ENCODE results near the gene POLD1.
"Not testable (repeated sequence)": the region's sequence is repeated elsewhere in the genome, so short reads cannot be mapped to it uniquely, and the experiment has no call there.

The POLD1 gene

DNA sequence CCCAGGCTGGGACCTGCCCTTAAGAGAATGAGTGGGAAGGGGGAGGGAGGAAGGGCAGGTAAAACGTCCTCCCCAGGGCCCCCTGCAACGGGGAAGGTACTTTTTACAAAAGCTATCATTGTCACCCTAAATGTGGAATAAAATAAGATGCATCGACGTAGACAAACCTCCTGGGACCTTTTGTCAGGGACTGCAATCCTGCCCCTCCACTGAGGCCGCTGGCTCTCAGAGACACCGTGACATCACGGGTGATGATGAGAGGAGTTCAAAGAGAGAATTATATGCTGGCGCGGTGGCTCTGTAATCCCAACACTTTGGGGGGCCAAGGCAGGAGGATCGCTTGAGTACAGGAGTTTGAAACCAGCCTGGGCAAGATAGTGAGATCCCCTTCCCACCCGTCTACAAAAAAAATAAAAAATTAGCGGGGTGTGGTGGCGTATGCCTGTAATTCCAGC, 46.8 kb downstream of the POLD1 start:
- H3K4me3 Mint-ChIP-seq, result peak overlapping the region; percentile 82
- H3K9me3 Mint-ChIP-seq, result no peaks in the 10 kb centered on the region
- peaks cover 21% of the 10 kb centered on the region for H3K27me3 Mint-ChIP-seq
- peak overlapping the region; percentile 86 for H3K27ac Mint-ChIP-seq
- H3K4me1 Mint-ChIP-seq (ENCODE audit: low read depth), result peaks cover 29% of the 10 kb centered on the region
- no peaks in the 10 kb centered on the region for H3K36me3 Mint-ChIP-seq (ENCODE audit: low read depth)

- Mint-ChIP-seq H3K4me3 (peak overlapping the region; percentile 82), H3K9me3 (no peaks in the 10 kb centered on the region), H3K4me1 (ENCODE audit: low read depth) (peaks cover 29% of the 10 kb centered on the region), H3K27ac (peak overlapping the region; percentile 86), H3K27me3 (peaks cover 21% of the 10 kb centered on the region), H3K36me3 (ENCODE audit: low read depth) (no peaks in the 10 kb centered on the region)
Measured at GRCh38 chr19:50431343-50432220, 47.4 kb downstream of the POLD1 start.

DNA sequence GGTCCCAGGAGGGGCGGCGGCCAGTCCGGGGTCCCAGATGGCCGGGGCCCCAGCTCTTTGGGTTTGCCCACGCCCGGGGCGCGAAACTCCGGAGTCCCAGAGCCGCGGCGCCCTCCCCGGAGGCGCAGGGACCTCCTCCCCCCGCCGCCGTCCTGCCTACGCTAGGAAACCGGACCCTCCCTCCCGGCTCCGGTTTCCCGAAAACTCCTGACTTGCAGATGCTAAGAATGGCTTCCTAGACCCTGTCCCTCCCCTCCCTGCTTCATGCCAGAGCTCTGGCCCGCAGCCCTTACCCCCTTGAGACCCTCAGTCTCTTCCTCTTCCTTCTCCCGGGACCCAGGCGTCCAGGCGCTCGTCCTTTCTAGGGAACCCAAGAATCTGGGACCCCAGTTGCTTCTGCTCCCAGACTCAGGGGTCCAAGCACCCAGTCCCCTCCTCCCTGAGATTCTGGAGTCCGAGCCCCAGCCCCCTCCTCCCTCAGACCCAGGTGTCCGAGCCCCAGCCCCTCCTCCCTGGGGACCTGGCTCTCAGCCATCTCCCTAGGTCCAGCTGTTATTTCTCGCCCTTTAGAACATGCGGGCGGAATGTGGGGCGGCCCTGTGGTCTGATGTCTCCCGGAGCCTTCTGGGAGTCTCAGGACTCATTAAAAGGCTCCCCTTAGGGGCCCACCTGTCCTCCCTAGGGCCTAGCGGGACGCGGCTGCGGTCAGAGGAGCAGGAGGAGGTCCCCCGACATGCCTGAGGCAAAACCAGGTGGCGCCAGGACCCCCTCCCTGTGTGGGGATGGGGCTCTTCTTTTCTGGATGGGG, 48.3 kb downstream of the POLD1 start, which contains the start of gene MYBPC2:
Gene MYBPC2, plus strand, starts transcription at position 672 of the 808 bp plus-strand sequence. Its CDS starts 62 bp downstream, at position 734.
- peaks cover 29% of the 10 kb centered on the region for H3K4me1 Mint-ChIP-seq (ENCODE audit: low read depth)
- H3K4me3 Mint-ChIP-seq, result peak within 1 kb of the TSS; percentile 82
- peak within 1 kb of the TSS; percentile 86 for H3K27ac Mint-ChIP-seq
- no peaks in the 10 kb centered on the region for H3K9me3 Mint-ChIP-seq
- H3K27me3 Mint-ChIP-seq, result peaks cover 21% of the 10 kb centered on the region
- no peaks in the 10 kb centered on the region for H3K36me3 Mint-ChIP-seq (ENCODE audit: low read depth)

DNA sequence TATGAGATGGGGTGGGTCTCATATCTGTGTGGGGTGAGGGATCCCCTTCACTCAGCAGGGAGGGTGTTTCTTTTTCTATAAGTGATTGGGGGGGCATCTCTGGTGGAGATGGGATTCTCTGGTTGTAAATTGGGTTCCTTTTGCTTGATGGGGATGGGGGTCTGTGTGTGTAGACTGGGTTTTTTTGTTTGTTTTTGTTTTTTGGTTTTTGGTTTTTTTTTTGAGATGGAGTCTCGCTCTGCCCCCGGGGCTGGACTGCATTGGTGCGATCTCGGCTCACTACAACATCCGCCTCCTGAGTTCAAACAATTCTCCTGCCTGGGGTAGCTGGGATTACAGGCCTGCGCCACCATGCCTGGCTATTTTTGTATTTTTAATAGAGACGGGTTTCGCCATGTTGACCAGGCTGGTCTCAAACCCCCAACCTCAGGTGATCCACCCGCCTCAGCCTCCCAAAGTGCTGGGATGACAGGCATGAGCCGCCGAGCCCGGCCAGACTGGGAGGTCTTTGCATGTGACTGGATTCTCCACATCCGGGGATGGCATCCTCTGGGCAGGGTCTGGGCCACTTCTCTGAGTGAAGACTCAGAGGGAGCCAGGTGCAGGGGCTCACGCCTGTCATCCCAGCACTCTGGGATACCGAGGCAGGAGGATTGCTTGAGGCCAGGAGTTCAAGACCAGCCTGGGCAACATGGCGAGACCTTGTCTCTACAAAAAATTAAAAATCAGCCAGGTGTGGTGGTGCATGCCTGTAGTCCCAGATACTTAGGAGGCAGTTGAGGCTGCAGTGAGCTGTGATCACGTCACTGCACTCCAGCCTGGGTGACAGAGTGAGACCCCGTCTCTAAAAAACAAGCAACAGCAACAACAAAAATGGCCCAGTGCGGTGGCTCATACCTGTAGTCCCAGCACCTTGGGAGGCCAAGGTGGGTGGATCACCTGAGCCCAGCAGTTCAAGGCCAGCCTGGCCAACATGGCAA, 49.3 kb downstream of the POLD1 start:
- H3K27ac Mint-ChIP-seq, result peak overlapping the region; percentile 52
- H3K27me3 Mint-ChIP-seq, result peaks cover 21% of the 10 kb centered on the region

DNA sequence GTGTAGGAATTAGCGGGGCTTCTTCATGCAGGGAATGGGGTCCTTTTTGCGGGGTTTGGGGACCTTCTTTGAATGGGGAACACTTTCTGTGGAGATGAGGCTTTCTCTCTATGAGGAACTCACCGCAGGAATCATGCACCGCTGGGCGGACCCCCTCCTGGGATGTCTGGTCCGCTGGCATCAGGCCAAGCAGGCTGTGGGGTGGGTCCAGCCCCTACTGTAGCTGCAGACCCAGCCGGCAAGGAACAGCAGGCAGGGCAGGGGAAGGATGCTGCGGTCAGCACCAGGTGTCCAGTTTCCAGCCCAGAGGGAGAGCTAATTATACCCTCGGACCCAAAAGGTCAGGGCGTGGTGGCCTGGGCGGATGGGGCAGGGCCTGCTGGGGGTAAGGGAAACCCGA, 50.4 kb downstream of the POLD1 start:
- no peak overlapping the region for H3K4me3 Mint-ChIP-seq

More for the DNA sequence above, 49.3 kb downstream of the POLD1 start:
- H3K9me3 Mint-ChIP-seq, result no peaks in the 10 kb centered on the region
- H3K4me1 Mint-ChIP-seq (ENCODE audit: low read depth), result peaks cover 29% of the 10 kb centered on the region
- no peaks in the 10 kb centered on the region for H3K36me3 Mint-ChIP-seq (ENCODE audit: low read depth)
- peak overlapping the region; percentile 52 for H3K4me3 Mint-ChIP-seq

GRCh38 chr19:50435221-50435620, 51.1 kb downstream of the POLD1 start:
- Mint-ChIP-seq H3K4me1 (ENCODE audit: low read depth) (peaks cover 23% of the 10 kb centered on the region), H3K27ac (no peak overlapping the region), H3K4me3 (no peak overlapping the region), H3K9me3 (no peaks in the 10 kb centered on the region), H3K36me3 (ENCODE audit: low read depth) (no peaks in the 10 kb centered on the region), H3K27me3 (peaks cover 17% of the 10 kb centered on the region)

More for the DNA sequence above, 50.4 kb downstream of the POLD1 start:
- no peak overlapping the region for H3K27ac Mint-ChIP-seq
- H3K4me1 Mint-ChIP-seq (ENCODE audit: low read depth), result peaks cover 23% of the 10 kb centered on the region
- H3K9me3 Mint-ChIP-seq, result no peaks in the 10 kb centered on the region
- no peaks in the 10 kb centered on the region for H3K36me3 Mint-ChIP-seq (ENCODE audit: low read depth)
- peaks cover 17% of the 10 kb centered on the region for H3K27me3 Mint-ChIP-seq

DNA sequence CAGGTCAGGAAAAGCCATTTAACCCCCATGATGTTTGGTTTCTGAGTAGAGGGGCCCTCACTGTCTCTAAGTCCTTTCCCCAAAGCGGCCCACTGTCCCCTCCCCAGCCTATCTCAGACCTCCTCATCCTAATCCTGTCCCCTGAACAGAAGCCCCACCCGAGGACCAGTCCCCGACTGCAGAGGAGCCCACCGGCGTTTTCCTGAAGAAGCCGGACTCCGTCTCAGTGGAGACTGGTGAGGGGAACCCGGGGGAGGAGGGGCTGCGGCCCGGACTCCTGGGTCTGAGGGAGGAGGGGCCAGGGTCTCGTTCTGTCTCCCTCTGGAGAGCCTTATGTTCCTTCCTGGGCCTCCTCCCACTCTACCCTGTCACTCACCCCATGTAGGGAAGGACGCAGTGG, 51.5 kb downstream of the POLD1 start:
- H3K4me1 Mint-ChIP-seq (ENCODE audit: low read depth), result peaks cover 21% of the 10 kb centered on the region
- no peaks in the 10 kb centered on the region for H3K36me3 Mint-ChIP-seq (ENCODE audit: low read depth)
- H3K4me3 Mint-ChIP-seq, result no peak overlapping the region
- H3K9me3 Mint-ChIP-seq, result no peaks in the 10 kb centered on the region
- H3K27ac Mint-ChIP-seq, result no peak overlapping the region
- H3K27me3 Mint-ChIP-seq, result peaks cover 16% of the 10 kb centered on the region

DNA sequence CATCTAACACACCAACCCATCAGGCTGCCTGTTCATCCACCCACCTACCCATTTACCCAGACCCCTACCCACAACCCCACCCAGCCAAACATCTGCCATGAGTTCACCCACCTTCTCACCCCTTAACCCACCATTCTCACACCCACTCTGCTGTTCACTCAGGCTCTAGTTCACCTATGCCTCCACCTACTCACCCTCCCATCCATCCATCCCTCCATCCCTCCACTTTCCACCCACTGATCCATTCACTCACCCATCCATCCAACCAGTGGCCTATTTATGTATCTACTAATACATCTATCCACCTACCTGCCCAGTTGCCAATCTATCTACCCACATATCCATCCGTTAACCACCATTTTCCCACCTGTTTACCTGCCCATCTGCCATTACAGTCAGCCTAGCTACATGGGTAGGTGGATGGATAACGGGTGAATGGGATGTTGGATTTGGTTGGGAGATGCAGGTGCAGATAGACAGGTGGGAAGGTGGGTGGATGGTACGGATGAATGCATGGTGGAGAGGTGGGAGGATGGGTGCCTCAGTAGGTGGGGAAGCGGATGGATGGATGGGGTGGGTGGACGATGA, 53.8 kb downstream of the POLD1 start:
- Mint-ChIP-seq H3K4me1 (ENCODE audit: low read depth) (peaks cover 9% of the 10 kb centered on the region), H3K27ac (no peak overlapping the region), H3K9me3 (no peaks in the 10 kb centered on the region), H3K36me3 (ENCODE audit: low read depth) (no peaks in the 10 kb centered on the region), H3K27me3 (peaks cover 4% of the 10 kb centered on the region), H3K4me3 (no peak overlapping the region)

- H3K27me3 Mint-ChIP-seq; H3K4me1 Mint-ChIP-seq (ENCODE audit: low read depth); H3K27ac Mint-ChIP-seq: not testable (repeated sequence)
Measured at GRCh38 chr19:50439130-50439529, 55.0 kb downstream of the POLD1 start.

DNA sequence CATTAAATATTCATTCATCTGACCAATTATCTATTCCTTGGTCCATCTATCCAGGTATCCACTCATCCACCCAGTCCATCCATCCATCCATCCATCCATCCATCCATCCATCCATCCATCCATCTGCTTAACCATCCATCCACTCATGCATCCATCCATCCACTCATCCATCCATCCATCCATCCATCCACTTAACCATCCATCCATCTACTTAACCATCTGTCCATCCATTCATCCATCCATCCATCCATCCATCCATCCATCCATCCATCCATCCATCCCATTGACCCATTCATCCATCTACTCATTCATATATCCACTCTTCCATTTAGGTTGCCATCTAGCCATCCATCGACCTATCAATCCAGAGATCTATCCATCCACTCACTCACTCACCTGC, 59.9 kb downstream of the POLD1 start:
- Mint-ChIP-seq H3K27me3 (peaks cover 7% of the 10 kb centered on the region), H3K9me3 (no peaks in the 10 kb centered on the region), H3K4me1 (ENCODE audit: low read depth) (no peaks in the 10 kb centered on the region), H3K27ac (no peak overlapping the region), H3K4me3 (no peak overlapping the region), H3K36me3 (ENCODE audit: low read depth) (no peaks in the 10 kb centered on the region)

More at GRCh38 chr19:50439130-50439529, 55.0 kb downstream of the POLD1 start:
- not testable (repeated sequence) for H3K9me3 Mint-ChIP-seq; H3K4me3 Mint-ChIP-seq; H3K36me3 Mint-ChIP-seq (ENCODE audit: low read depth)

- no peak overlapping the region for H3K27ac Mint-ChIP-seq
- no peaks in the 10 kb centered on the region for H3K36me3 Mint-ChIP-seq (ENCODE audit: low read depth)
Measured at GRCh38 chr19:50447053-50447452, 62.9 kb downstream of the POLD1 start.

DNA sequence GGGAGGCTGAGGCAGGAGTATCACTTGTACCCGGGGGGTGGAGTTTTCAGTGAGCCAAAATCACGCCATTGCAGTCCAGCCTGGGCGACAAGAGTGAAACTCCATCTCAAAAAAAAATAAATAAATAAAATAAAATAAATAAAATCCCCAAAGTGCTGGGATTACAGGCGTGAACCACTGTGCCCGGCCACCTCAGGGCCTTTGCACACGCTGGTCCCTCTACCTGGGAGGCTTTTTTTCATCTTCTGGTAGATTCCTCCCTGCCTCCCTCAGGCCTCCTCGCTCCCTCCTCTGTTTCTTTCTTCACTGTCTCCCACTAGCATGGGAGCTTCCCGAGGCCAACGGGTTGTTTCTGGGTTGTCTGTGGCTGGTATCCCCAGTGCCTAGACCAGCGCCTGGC, 63.6 kb downstream of the POLD1 start:
- Mint-ChIP-seq H3K27me3 (peaks cover 18% of the 10 kb centered on the region), H3K4me3 (no peak overlapping the region), H3K9me3 (no peaks in the 10 kb centered on the region), H3K27ac (no peak overlapping the region), H3K36me3 (ENCODE audit: low read depth) (no peaks in the 10 kb centered on the region), H3K4me1 (ENCODE audit: low read depth) (no peaks in the 10 kb centered on the region)

More at GRCh38 chr19:50447053-50447452, 62.9 kb downstream of the POLD1 start:
- Mint-ChIP-seq H3K27me3 (peaks cover 13% of the 10 kb centered on the region), H3K9me3 (no peaks in the 10 kb centered on the region), H3K4me1 (ENCODE audit: low read depth) (no peaks in the 10 kb centered on the region), H3K4me3 (no peak overlapping the region)

DNA sequence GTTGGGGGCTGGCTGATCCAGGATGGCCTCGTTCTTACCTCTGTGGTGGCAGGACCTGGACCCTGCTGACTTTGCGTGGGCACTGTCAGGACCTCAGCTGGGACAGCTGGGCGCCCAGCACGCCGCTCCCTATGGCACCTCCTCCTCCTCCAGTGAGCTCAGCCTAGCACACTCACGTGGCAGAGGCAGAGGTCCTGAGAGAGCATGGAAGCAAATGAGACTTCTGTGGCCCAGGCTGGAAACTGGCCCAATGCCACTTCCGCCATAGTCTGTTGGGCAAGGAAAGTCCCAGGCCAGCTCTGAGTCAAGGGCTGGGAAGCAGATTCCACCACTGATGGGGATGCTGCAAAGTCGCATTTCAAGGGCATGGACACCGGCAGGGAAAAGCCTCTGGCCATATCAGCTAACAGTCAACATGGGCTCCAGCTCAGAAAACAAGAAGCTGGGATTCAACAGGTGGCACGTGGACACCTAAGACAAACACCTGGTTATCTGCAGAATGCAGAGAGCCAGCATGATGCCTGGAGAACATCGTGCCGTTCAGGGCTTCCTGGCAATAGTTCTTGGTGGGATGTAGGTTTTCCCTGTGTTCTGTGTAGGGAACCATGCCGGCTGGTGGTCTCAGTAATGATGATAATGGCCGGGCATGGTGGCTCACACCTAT, 65.2 kb downstream of the POLD1 start:
- Mint-ChIP-seq H3K27ac (no peak overlapping the region), H3K4me1 (ENCODE audit: low read depth) (no peaks in the 10 kb centered on the region), H3K9me3 (no peaks in the 10 kb centered on the region), H3K27me3 (peaks cover 14% of the 10 kb centered on the region), H3K36me3 (ENCODE audit: low read depth) (no peaks in the 10 kb centered on the region), H3K4me3 (no peak overlapping the region)

All from stimulated activated naive CD8-positive, alpha-beta T cell treated with anti-CD3 and anti-CD28 coated beads, Interleukin-15, Interleukin-2, amounts not matched to agents 100 ng/mL and 50 ng/mL, for 24 hours (primary cell).